WERI-Rb-1 (cell line): ENCODE measurements around the gene HSDL1.

Experiments
- DNase-seq: peaks from one replicate; pipeline ENCODE4 v3.0.0-alpha.2; 2020
- H3K27ac ChIP-seq: fragments of 250-450 bp; sonication (Bioruptor Pico); 2 replicates; pipeline ENCODE4 v1.5.1; 2020; ENCODE audit warnings: mild to moderate bottlenecking, moderate library complexity
- H3K27me3 ChIP-seq: fragments of 250-450 bp; sonication (Bioruptor Pico); 2 replicates; pipeline ENCODE4 v1.5.1; 2021; ENCODE audit warnings: mild to moderate bottlenecking, low read depth, moderate library complexity; ENCODE audit not compliant: insufficient read depth, severe bottlenecking
- H3K36me3 ChIP-seq: fragments of 250-450 bp; sonication (Bioruptor Pico); 2 replicates; pipeline ENCODE4 v1.5.1; 2020; ENCODE audit warnings: mild to moderate bottlenecking, moderate library complexity
- H3K4me3 ChIP-seq: 2 replicates; pipeline ENCODE4 v1.5.1; 2011; ENCODE audit warnings: low read depth, mild to moderate bottlenecking, control low read depth, low read length
- H3K9me3 ChIP-seq: fragments of 250-450 bp; sonication (Bioruptor Pico); 2 replicates; pipeline ENCODE4 v1.5.1; 2021; ENCODE audit warnings: mild to moderate bottlenecking, moderate library complexity; ENCODE audit not compliant: severe bottlenecking
- CTCF ChIP-seq: IDR thresholded peaks from 2 replicates; pipeline ENCODE4 v1.5.1; 2011; ENCODE audit warnings: low read depth, mild to moderate bottlenecking, control low read depth, inconsistent platforms, low read length

HSDL1 gene

GRCh38 chr16:84137287-84137686 lies 7.7 kb downstream of the HSDL1 start:
- no peaks in the 10 kb centered on the region for H3K27me3 ChIP-seq
- no peaks in the 10 kb centered on the region for H3K36me3 ChIP-seq
- H3K4me3 ChIP-seq = no peak overlapping the region
- H3K27ac ChIP-seq = no peak overlapping the region
- TF ChIP-seq CTCF = no peak
- no peaks in the 10 kb centered on the region for H3K9me3 ChIP-seq
- DNase-seq = no peak

GRCh38 chr16:84136331-84137125 lies 8.4 kb downstream of the HSDL1 start:
- Histone ChIP-seq H3K4me3 (no peak overlapping the region), H3K27me3 (no peaks in the 10 kb centered on the region), H3K36me3 (no peaks in the 10 kb centered on the region), H3K27ac (no peak overlapping the region), H3K9me3 (no peaks in the 10 kb centered on the region)
- DNase-seq = no peak
- no peak for TF ChIP-seq CTCF

GRCh38 chr16:84132527-84133285 lies 12.3 kb downstream of the HSDL1 start:
- peaks cover 6% of the 10 kb centered on the region for H3K36me3 ChIP-seq
- no peak for TF ChIP-seq CTCF
- no peak for DNase-seq
- no peak overlapping the region for H3K4me3 ChIP-seq
- H3K27me3 ChIP-seq = no peaks in the 10 kb centered on the region
- H3K27ac ChIP-seq = no peak overlapping the region
- H3K9me3 ChIP-seq = no peaks in the 10 kb centered on the region

GRCh38 chr16:84131117-84131516 lies 13.9 kb downstream of the HSDL1 start:
- H3K4me3 ChIP-seq = no peak overlapping the region
- no peak for DNase-seq
- no peaks in the 10 kb centered on the region for H3K9me3 ChIP-seq
- peaks cover 6% of the 10 kb centered on the region for H3K36me3 ChIP-seq
- no peak overlapping the region for H3K27ac ChIP-seq
- H3K27me3 ChIP-seq = no peaks in the 10 kb centered on the region
- no peak for TF ChIP-seq CTCF

- H3K9me3 ChIP-seq = no peaks in the 10 kb centered on the region
- H3K27ac ChIP-seq = no peak overlapping the region
- TF ChIP-seq CTCF = no peak
- no peak for DNase-seq
- no peaks in the 10 kb centered on the region for H3K27me3 ChIP-seq
- H3K4me3 ChIP-seq = no peak overlapping the region
- peaks cover 1% of the 10 kb centered on the region for H3K36me3 ChIP-seq
Observed at GRCh38 chr16:84124257-84125073, 20.5 kb downstream of the HSDL1 start.
